Effector memory CD4-positive, alpha-beta T cell (primary cell): ENCODE measurements around the gene ARMC9.

Source experiments
- DNase-seq, 3 donors: peaks; one replicate each; pipeline ENCODE4 v3.0.0-alpha.2; 2020
- H3K27ac ChIP-seq: 2 replicates; pipeline ENCODE4 v1.7.0; 2013; ENCODE audit warnings: mild to moderate bottlenecking, low read length, moderate library complexity; ENCODE audit not compliant: insufficient read depth, poor library complexity, severe bottlenecking
- H3K27me3 ChIP-seq: replicated peaks from 2 replicates; pipeline ENCODE4 v1.7.0; 2013; ENCODE audit warnings: mild to moderate bottlenecking, low read length; ENCODE audit not compliant: insufficient read depth, control insufficient read depth, poor library complexity, severe bottlenecking
- H3K36me3 ChIP-seq: 2 replicates; pipeline ENCODE4 v1.7.0; 2013; ENCODE audit warnings: mild to moderate bottlenecking, low read length, moderate library complexity; ENCODE audit not compliant: control insufficient read depth, insufficient read depth
- H3K4me1 ChIP-seq: 2 replicates; pipeline ENCODE4 v1.7.0; 2013; ENCODE audit warnings: low read length, mild to moderate bottlenecking; ENCODE audit not compliant: control insufficient read depth, insufficient read depth, poor library complexity, severe bottlenecking
- H3K4me3 ChIP-seq: 2 replicates; pipeline ENCODE4 v1.7.0; 2013; ENCODE audit warnings: low read length, low read depth, mild to moderate bottlenecking; ENCODE audit not compliant: insufficient read depth, poor library complexity, severe bottlenecking
- H3K9me3 ChIP-seq: 2 replicates; pipeline ENCODE4 v1.7.0; 2013; ENCODE audit warnings: mild to moderate bottlenecking, low read length, moderate library complexity; ENCODE audit not compliant: control insufficient read depth

Gene ARMC9

DNA sequence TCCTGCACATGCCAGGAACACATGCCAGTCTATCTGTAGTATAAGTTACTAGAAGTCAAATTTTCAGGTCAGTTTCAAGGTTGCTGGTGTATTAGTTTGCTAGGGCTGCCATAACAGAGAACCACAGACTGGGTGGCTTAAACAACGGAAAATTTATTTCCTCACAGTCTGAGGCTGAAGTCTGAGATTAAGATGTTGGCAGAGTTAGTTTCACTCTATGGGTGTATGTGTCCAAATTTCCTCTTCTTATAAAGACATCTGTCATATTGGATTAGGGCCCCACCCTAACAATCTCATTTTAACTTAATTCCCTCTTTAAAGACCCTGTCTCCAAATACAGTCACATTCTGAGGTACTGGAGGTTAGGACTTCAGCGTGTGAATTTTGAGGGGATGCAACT lies 223.6 kb downstream of the ARMC9 start:
- Histone ChIP-seq H3K4me3 (no peak overlapping the region), H3K9me3 (no peaks in the 10 kb centered on the region), H3K36me3 (no peaks in the 10 kb centered on the region), H3K4me1 (no peaks in the 10 kb centered on the region), H3K27me3 (no peaks in the 10 kb centered on the region), H3K27ac (no peak overlapping the region)
- no peak for DNase-seq

DNA sequence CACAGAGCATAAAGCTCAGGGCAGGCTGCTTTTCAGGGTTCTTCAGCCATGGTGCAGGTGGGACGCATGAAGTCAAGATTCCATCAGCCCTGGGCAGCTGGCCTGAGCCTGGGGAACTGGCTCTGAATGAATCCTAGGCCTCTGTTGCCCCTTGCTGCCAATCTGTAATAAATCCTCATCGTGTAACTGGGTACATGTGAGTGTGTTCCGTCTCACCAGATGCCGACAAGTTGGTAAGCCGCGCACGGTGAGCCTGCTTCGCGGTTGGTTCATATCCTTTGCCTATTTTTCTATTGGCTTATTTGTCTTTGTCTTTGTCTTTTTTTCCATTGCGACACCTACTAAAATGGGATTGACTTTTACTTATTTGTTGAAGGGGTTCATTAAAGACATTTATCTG lies 224.7 kb downstream of the ARMC9 start:
- H3K27ac ChIP-seq, result no peak overlapping the region
- no peaks in the 10 kb centered on the region for H3K9me3 ChIP-seq
- no peaks in the 10 kb centered on the region for H3K4me1 ChIP-seq
- H3K27me3 ChIP-seq, result no peaks in the 10 kb centered on the region
- no peaks in the 10 kb centered on the region for H3K36me3 ChIP-seq
- DNase-seq, result no peak
- no peak overlapping the region for H3K4me3 ChIP-seq
